Upper lobe of right lung (tissue), 1 donor: Measurements from ENCODE around the gene UBAP2L. TPM values are rescaled to one million over a fixed set of nuclear protein-coding genes. Genes with fewer than 3 reads are reported as not detected.

Experiments used
- ATAC-seq: fragments of 200-7000 bp; cut with Tn5 transposase; one replicate; pipeline ENCODE4 v1.9.1; 2020; ENCODE audit warnings: mild to moderate bottlenecking, moderate library complexity
- DNase-seq: peaks from one replicate; pipeline ENCODE4 v3.0.0-alpha.2; 2020
- H3K27ac ChIP-seq: fragments of 200-600 bp; one replicate; pipeline ENCODE4 v1.8.0; 2022
- H3K27me3 ChIP-seq: fragments of 200-600 bp; one replicate; pipeline ENCODE4 v1.8.0; 2022; ENCODE audit warnings: mild to moderate bottlenecking
- H3K36me3 ChIP-seq: fragments of 200-600 bp; one replicate; pipeline ENCODE4 v1.8.0; 2022
- H3K4me1 ChIP-seq: fragments of 200-600 bp; one replicate; pipeline ENCODE4 v1.8.0; 2022
- H3K4me3 ChIP-seq: fragments of 200-600 bp; one replicate; pipeline ENCODE4 v1.8.0; 2022; ENCODE audit warnings: mild to moderate bottlenecking
- H3K9me3 ChIP-seq: fragments of 200-600 bp; one replicate; pipeline ENCODE4 v1.8.0; 2022
- CTCF ChIP-seq: fragments of 200-600 bp; IDR thresholded peaks from one replicate; pipeline ENCODE4 v1.8.0; 2022; ENCODE audit warnings: antibody characterized with exemption
- intact Hi-C: fragments of 100-400 bp; cut with DNase I; formaldehyde crosslinking; loops from one replicate; pipeline ENCODE4 v1.11.0; 2022
- total RNA-seq: library from RNA; stranded (reverse); fragmentation: NEBNext Ultra II Directional; extraction: Animal tissue kit (Norgen Biotek cat#: 25700); gene quantifications from one replicate; pipeline ENCODE4 v1.2.1, GENCODE V29; 2021
- donor health status: DM: no; HTN: yes; CAD: no; lungs with severe emphysema.

Gene UBAP2L
- total RNA-seq, 1 donor from 2014 or later = 156 TPM

GRCh38 chr1:154178013-154178412 lies 42.7 kb upstream of the UBAP2L start:
- H3K27me3 ChIP-seq = no peaks in the 10 kb centered on the region
- H3K4me1 ChIP-seq = peaks cover 70% of the 10 kb centered on the region
- no peak for TF ChIP-seq CTCF
- ATAC-seq = no peak
- H3K27ac ChIP-seq = no peak overlapping the region
- peaks cover 37% of the 10 kb centered on the region for H3K36me3 ChIP-seq
- H3K4me3 ChIP-seq = no peak overlapping the region
- H3K9me3 ChIP-seq = no peaks in the 10 kb centered on the region
- intact Hi-C loops = no loop called here
- no peak for DNase-seq

- H3K4me1 ChIP-seq = peaks cover 70% of the 10 kb centered on the region
- no peaks in the 10 kb centered on the region for H3K27me3 ChIP-seq
- peak overlapping the region; percentile 38 for H3K27ac ChIP-seq
- ATAC-seq (no peak), DNase-seq (no peak)
- H3K36me3 ChIP-seq = peaks cover 26% of the 10 kb centered on the region
- intact Hi-C loops = no loop called here
- TF ChIP-seq CTCF = no peak
- H3K4me3 ChIP-seq = peak overlapping the region; percentile 98
- H3K9me3 ChIP-seq = no peaks in the 10 kb centered on the region
These were observed 41.6 kb upstream of the UBAP2L start for GRCh38 chr1:154178911-154179811.

GRCh38 chr1:154179946-154180687 lies 40.6 kb upstream of the UBAP2L start:
- no peak for TF ChIP-seq CTCF
- Histone ChIP-seq H3K4me3 (peak overlapping the region; percentile 98), H3K36me3 (peaks cover 17% of the 10 kb centered on the region), H3K9me3 (no peaks in the 10 kb centered on the region), H3K4me1 (peaks cover 69% of the 10 kb centered on the region), H3K27me3 (no peaks in the 10 kb centered on the region), H3K27ac (peak overlapping the region; percentile 38)
- intact Hi-C loops = no loop called here
- no peak for ATAC-seq
- DNase-seq = no peak

- no peak for ATAC-seq
These were observed 38.8 kb upstream of the UBAP2L start for GRCh38 chr1:154181944-154182343.

More at GRCh38 chr1:154181944-154182343, 38.8 kb upstream of the UBAP2L start:
- DNase-seq = no peak
- H3K9me3 ChIP-seq = no peaks in the 10 kb centered on the region
- no peaks in the 10 kb centered on the region for H3K27me3 ChIP-seq
- peak overlapping the region; percentile 96 for H3K27ac ChIP-seq
- H3K36me3 ChIP-seq = peaks cover 7% of the 10 kb centered on the region
- intact Hi-C loops = no loop called here
- no peak for TF ChIP-seq CTCF
- peak overlapping the region; percentile 98 for H3K4me3 ChIP-seq
- peaks cover 51% of the 10 kb centered on the region for H3K4me1 ChIP-seq
